K562 (cell line): ENCODE measurements around the gene RYR1. TPM values are rescaled to one million over a fixed set of nuclear protein-coding genes. Genes with fewer than 3 reads are reported as not detected.

ENCODE experiments used
- ATAC-seq: fragments of 200-7000 bp; cut with Tn5 transposase; 3 replicates; pipeline ENCODE4 v1.9.1; 2020; ENCODE audit warnings: moderate library complexity
- BruUV-seq: library from RNA; stranded (reverse); fragments of 400-500 nt; replicated peaks from 2 replicates; lab custom pipeline; 2021; lab: Mats Ljungman, UMichigan
- CTCF ChIA-PET: fragments of 300-600 bp; formaldehyde crosslinking; extraction: SDS; loops from one replicate; lab custom pipeline; 2021; ENCODE audit warnings: low intra/inter-chr PET ratio; lab: Yijun Ruan, JAX
- POLR2A ChIA-PET: fragments of 300-600, 350-650 bp; sonication (Branson Sonifier 250); formaldehyde crosslinking; extraction: SDS; loops from one replicate; lab custom pipeline; 2021; ENCODE audit warnings: antibody characterized with exemption, inconsistent platforms; lab: Yijun Ruan, JAX
- DNase-seq, 4 experiments: peaks; one replicate each; pipeline versions ENCODE4 v3.0.0 to v3.0.0-alpha.2; 2011 to 2018; ENCODE audit warnings: low spot score in 3 of 4, mixed read lengths in 3 of 4; ENCODE audit errors: extremely low read depth in 1 of 4
- FAIRE-seq: peaks from 2 replicates; lab custom pipeline; 2011; peaks lifted over from hg19 to GRCh38; lab: Jason Lieb, UNC
- H2AFZ ChIP-seq: 2 replicates; pipeline ENCODE4 v1.6.0; 2011; ENCODE audit warnings: low read depth, low read length, control low read depth, inconsistent platforms
- H3K27ac ChIP-seq: fragments of 200-600 bp; 3 replicates; pipeline ENCODE4 v1.8.0; 2011; ENCODE audit warnings: low read depth, mild to moderate bottlenecking, control low read depth, inconsistent platforms, low read length, moderate library complexity, mixed read lengths; ENCODE audit errors: extremely low read depth
- H3K27me3 ChIP-seq, 2 experiments: fragments of 300-600 bp in 1 of 2; 2 replicates in 1 of 2; 3 replicates in 1 of 2; pipeline versions ENCODE4 v1.6.0 to v1.8.0; 2011; ENCODE audit warnings: inconsistent platforms in 2 of 2, low read length in 2 of 2, mild to moderate bottlenecking in 1 of 2, mixed read lengths in 1 of 2, moderate library complexity in 1 of 2; ENCODE audit not compliant: control insufficient read depth in 2 of 2, insufficient read depth in 2 of 2
- H3K36me3 ChIP-seq: fragments of 300-600 bp; 3 replicates; pipeline ENCODE4 v1.8.0; 2011; ENCODE audit warnings: mild to moderate bottlenecking, low read length, inconsistent platforms; ENCODE audit not compliant: control insufficient read depth, insufficient read depth
- H3K4me1 ChIP-seq, 2 experiments: fragments of 200-600 bp in 1 of 2; replicated peaks in 1 of 2; 2 replicates in 1 of 2; 3 replicates in 1 of 2; pipeline versions ENCODE4 v1.5.1 to v1.8.0; 2011; ENCODE audit warnings: inconsistent platforms in 2 of 2, low read length in 2 of 2, mild to moderate bottlenecking in 1 of 2, mixed read lengths in 1 of 2, moderate library complexity in 1 of 2; ENCODE audit not compliant: control insufficient read depth in 2 of 2, insufficient read depth in 2 of 2
- H3K4me2 ChIP-seq: 2 replicates; pipeline ENCODE4 v1.6.1; 2011; ENCODE audit warnings: low read length, control low read depth, inconsistent platforms, mixed read lengths; ENCODE audit not compliant: insufficient read depth
- H3K4me3 ChIP-seq: fragments of 200-600 bp; sonication (generic), shearing (Covaris generic); 2 replicates; pipeline ENCODE4 v1.5.1; 2016; ENCODE audit warnings: control low read depth, inconsistent platforms
- H3K79me2 ChIP-seq: fragments of 200-600 bp; 3 replicates; pipeline ENCODE4 v1.8.0; 2011; ENCODE audit warnings: low read length, inconsistent platforms; ENCODE audit not compliant: control insufficient read depth, insufficient read depth
- H3K9ac ChIP-seq, 2 experiments: 2 replicates each; pipeline versions ENCODE4 v1.6.0 to v1.6.1; 2011; ENCODE audit warnings: low read depth in 2 of 2, low read length in 2 of 2, control low read depth in 1 of 2, inconsistent platforms in 1 of 2, mild to moderate bottlenecking in 1 of 2, mixed read lengths in 1 of 2; ENCODE audit not compliant: insufficient read depth in 1 of 2
- H3K9me1 ChIP-seq: one replicate; pipeline ENCODE4 v1.6.0; 2011; ENCODE audit warnings: inconsistent platforms, mild to moderate bottlenecking, low read length, moderate library complexity; ENCODE audit not compliant: control insufficient read depth, insufficient read depth
- H3K9me3 ChIP-seq: replicated peaks from 2 replicates; pipeline ENCODE4 v1.5.1; 2011; ENCODE audit warnings: low read depth, low read length, inconsistent platforms; ENCODE audit not compliant: control insufficient read depth, insufficient read depth
- H4K20me1 ChIP-seq: replicated peaks from 2 replicates; pipeline ENCODE4 v1.6.1; 2011; ENCODE audit warnings: low read length, inconsistent platforms, mixed read lengths; ENCODE audit not compliant: control insufficient read depth, insufficient read depth
- ARNT ChIP-seq, 2 experiments: fragments of 450-650 bp; IDR thresholded peaks; 2 replicates each; pipeline ENCODE4 v1.6.1; 2016; ENCODE audit warnings: mild to moderate bottlenecking in 1 of 2
- GABPB1 ChIP-seq: sonication (generic); formaldehyde crosslinking; IDR thresholded peaks from 2 replicates; pipeline ENCODE4 v1.8.0; 2022; ENCODE audit warnings: mild to moderate bottlenecking, missing genetic modification reagents
- GTF3C2 ChIP-seq: IDR thresholded peaks from 3 replicates; pipeline ENCODE4 v1.6.1; 2011; ENCODE audit warnings: borderline replicate concordance, mild to moderate bottlenecking, moderate library complexity; ENCODE audit not compliant: insufficient read length; ENCODE audit errors: extremely low read depth
- MCM7 ChIP-seq, 2 experiments: fragments of 450-650 bp; IDR thresholded peaks; 2 replicates each; pipeline ENCODE4 v1.6.1; 2016 to 2018
- NELFE ChIP-seq: IDR thresholded peaks from 2 replicates; pipeline ENCODE4 v1.6.1; 2011; ENCODE audit warnings: mild to moderate bottlenecking; ENCODE audit not compliant: insufficient read depth, insufficient read length
- ZNF143 ChIP-seq: sonication (generic); formaldehyde crosslinking; IDR thresholded peaks from 2 replicates; pipeline ENCODE4 v1.9.0; 2022; ENCODE audit warnings: mild to moderate bottlenecking, missing genetic modification reagents
- ZNF212 ChIP-seq: fragments of 450-650 bp; formaldehyde crosslinking; IDR thresholded peaks from 2 replicates; pipeline ENCODE4 v1.4.0; 2020; ENCODE audit warnings: mild to moderate bottlenecking
- ZNF217 ChIP-seq: sonication (generic); formaldehyde crosslinking; IDR thresholded peaks from 2 replicates; pipeline ENCODE4 v1.8.0; 2022; ENCODE audit warnings: mild to moderate bottlenecking, missing genetic modification reagents
- WGBS: fragments of 100-300 bp; shearing (Covaris generic); methylation state at CpG from one replicate; pipeline ENCODE4 v1.1.6; 2016; ENCODE audit warnings: low coverage, mixed read lengths; ENCODE audit not compliant: insufficient coverage; ENCODE audit errors: missing lambda C conversion rate; 5-methylcytosine and 5-hydroxymethylcytosine counted together
- in situ Hi-C: fragments of 300-500 bp; cut with MboI; formaldehyde crosslinking; loops from 4 replicates; pipeline ENCODE4 v1.15.0; 2018; ENCODE audit warnings: inconsistent platforms, mixed read lengths
- intact Hi-C: fragments of 100-400 bp; cut with micrococcal nuclease; formaldehyde crosslinking; loops from 2 replicates; pipeline ENCODE4 v1.14.2; 2022
- polyA plus RNA-seq, 8 experiments: library from polyadenylated mRNA; depleted of rRNA in 4 of 8; stranded (reverse) in 5 of 8; unstranded in 3 of 8; fragments of >200 nt; fragmentation: Nextera tagmentation in 2 of 8; fragmentation: Illumina TruSeq in 1 of 8; extraction: Ambion mirVana in 2 of 8; extraction: Trizol in 1 of 8; gene quantifications; 2 replicates each; pipeline versions ENCODE4 v1.2.1 to v1.2.3, GENCODE V29; 2011 to 2014; ENCODE audit warnings: inconsistent platforms in 1 of 8, missing spikeins in 1 of 8
- total RNA-seq, 7 experiments: library from RNA; depleted of rRNA in 6 of 7; stranded (reverse); fragments of >200 nt in 6 of 7; fragmentation: Illumina TruSeq in 2 of 7; extraction: Trizol in 2 of 7; gene quantifications; 2 replicates each; pipeline versions ENCODE4 v1.2.1 to v1.2.3, GENCODE V29; 2011 to 2021; ENCODE audit warnings: low replicate concordance in 1 of 7
- TF ChIP-seq, protein P1 (sequence below): fragments of 200-600 bp; sonication (generic); IDR thresholded peaks from one replicate; pipeline ENCODE4 v1.6.1; 2012; ENCODE audit warnings: mild to moderate bottlenecking, low read depth, low read length, inconsistent platforms

Gene RYR1
- total and polyA plus RNA-seq, 9 of the 15 experiments (the other 6 are each of a cell fraction or from before 2014, with no cell fraction given), result 0.11 to 7.4 (median 3.7) TPM

GRCh38 chr19:38422438-38422837 lies 11.1 kb upstream of the RYR1 start:
- Histone ChIP-seq H3K9me1 (no peaks in the 10 kb centered on the region), H3K4me3 (no peak overlapping the region), H3K9me3 (no peaks in the 10 kb centered on the region), H3K27ac (no peak overlapping the region), H3K9ac (no peak overlapping the region; a peak in 1 of 4 replicates), H3K79me2 (peaks cover 4% of the 10 kb centered on the region; the same call in 1 of the 3 replicates), H3K4me2 (no peak overlapping the region), H3K27me3 (no peaks in the 10 kb centered on the region), H3K36me3 (no peaks in the 10 kb centered on the region), H4K20me1 (no peaks in the 10 kb centered on the region), H3K4me1 (peaks cover 23 to 38% of the 10 kb centered on the region in 2 experiments), H2AFZ (no peak overlapping the region)
- DNase-seq, result no peak
- ATAC-seq, result no peak
- in situ Hi-C loops, result no loop called here
- WGBS, result 61% methylated on average over 7 of the region's 7 CpGs
- POLR2A ChIA-PET, result interaction anchor here (1.0 kb wide), 1 partner anchor 30 kb away, joined by 3 read pairs; no protein-coding TSS in a partner anchor
- FAIRE-seq, result no peak
- no TSS peak for BruUV-seq
- CTCF ChIA-PET, result no interaction called here
- intact Hi-C loops, result no loop called here
- TF ChIP-seq GABPB1 (CRISPR knock-in tag), result no peak
- no peak for TF ChIP-seq ARNT (IDR thresholded peaks at IDR 0.05)
- TF ChIP-seq GTF3C2, result no peak
- TF ChIP-seq, protein P1, sequence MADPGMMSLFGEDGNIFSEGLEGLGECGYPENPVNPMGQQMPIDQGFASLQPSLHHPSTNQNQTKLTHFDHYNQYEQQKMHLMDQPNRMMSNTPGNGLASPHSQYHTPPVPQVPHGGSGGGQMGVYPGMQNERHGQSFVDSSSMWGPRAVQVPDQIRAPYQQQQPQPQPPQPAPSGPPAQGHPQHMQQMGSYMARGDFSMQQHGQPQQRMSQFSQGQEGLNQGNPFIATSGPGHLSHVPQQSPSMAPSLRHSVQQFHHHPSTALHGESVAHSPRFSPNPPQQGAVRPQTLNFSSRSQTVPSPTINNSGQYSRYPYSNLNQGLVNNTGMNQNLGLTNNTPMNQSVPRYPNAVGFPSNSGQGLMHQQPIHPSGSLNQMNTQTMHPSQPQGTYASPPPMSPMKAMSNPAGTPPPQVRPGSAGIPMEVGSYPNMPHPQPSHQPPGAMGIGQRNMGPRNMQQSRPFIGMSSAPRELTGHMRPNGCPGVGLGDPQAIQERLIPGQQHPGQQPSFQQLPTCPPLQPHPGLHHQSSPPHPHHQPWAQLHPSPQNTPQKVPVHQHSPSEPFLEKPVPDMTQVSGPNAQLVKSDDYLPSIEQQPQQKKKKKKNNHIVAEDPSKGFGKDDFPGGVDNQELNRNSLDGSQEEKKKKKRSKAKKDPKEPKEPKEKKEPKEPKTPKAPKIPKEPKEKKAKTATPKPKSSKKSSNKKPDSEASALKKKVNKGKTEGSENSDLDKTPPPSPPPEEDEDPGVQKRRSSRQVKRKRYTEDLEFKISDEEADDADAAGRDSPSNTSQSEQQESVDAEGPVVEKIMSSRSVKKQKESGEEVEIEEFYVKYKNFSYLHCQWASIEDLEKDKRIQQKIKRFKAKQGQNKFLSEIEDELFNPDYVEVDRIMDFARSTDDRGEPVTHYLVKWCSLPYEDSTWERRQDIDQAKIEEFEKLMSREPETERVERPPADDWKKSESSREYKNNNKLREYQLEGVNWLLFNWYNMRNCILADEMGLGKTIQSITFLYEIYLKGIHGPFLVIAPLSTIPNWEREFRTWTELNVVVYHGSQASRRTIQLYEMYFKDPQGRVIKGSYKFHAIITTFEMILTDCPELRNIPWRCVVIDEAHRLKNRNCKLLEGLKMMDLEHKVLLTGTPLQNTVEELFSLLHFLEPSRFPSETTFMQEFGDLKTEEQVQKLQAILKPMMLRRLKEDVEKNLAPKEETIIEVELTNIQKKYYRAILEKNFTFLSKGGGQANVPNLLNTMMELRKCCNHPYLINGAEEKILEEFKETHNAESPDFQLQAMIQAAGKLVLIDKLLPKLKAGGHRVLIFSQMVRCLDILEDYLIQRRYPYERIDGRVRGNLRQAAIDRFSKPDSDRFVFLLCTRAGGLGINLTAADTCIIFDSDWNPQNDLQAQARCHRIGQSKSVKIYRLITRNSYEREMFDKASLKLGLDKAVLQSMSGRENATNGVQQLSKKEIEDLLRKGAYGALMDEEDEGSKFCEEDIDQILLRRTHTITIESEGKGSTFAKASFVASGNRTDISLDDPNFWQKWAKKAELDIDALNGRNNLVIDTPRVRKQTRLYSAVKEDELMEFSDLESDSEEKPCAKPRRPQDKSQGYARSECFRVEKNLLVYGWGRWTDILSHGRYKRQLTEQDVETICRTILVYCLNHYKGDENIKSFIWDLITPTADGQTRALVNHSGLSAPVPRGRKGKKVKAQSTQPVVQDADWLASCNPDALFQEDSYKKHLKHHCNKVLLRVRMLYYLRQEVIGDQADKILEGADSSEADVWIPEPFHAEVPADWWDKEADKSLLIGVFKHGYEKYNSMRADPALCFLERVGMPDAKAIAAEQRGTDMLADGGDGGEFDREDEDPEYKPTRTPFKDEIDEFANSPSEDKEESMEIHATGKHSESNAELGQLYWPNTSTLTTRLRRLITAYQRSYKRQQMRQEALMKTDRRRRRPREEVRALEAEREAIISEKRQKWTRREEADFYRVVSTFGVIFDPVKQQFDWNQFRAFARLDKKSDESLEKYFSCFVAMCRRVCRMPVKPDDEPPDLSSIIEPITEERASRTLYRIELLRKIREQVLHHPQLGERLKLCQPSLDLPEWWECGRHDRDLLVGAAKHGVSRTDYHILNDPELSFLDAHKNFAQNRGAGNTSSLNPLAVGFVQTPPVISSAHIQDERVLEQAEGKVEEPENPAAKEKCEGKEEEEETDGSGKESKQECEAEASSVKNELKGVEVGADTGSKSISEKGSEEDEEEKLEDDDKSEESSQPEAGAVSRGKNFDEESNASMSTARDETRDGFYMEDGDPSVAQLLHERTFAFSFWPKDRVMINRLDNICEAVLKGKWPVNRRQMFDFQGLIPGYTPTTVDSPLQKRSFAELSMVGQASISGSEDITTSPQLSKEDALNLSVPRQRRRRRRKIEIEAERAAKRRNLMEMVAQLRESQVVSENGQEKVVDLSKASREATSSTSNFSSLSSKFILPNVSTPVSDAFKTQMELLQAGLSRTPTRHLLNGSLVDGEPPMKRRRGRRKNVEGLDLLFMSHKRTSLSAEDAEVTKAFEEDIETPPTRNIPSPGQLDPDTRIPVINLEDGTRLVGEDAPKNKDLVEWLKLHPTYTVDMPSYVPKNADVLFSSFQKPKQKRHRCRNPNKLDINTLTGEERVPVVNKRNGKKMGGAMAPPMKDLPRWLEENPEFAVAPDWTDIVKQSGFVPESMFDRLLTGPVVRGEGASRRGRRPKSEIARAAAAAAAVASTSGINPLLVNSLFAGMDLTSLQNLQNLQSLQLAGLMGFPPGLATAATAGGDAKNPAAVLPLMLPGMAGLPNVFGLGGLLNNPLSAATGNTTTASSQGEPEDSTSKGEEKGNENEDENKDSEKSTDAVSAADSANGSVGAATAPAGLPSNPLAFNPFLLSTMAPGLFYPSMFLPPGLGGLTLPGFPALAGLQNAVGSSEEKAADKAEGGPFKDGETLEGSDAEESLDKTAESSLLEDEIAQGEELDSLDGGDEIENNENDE, result no peak
- no peak for TF ChIP-seq MCM7 (IDR thresholded peaks at IDR 0.05)
- TF ChIP-seq ZNF143 (CRISPR knock-in tag), result no peak
- TF ChIP-seq NELFE, result no peak
- TF ChIP-seq ZNF217, result no peak
- TF ChIP-seq ZNF212 (CRISPR knock-in tag), result no peak
